ENCODE results near the gene TFEC. TPM values are rescaled to one million over a fixed set of nuclear protein-coding genes. Genes with fewer than 3 reads are reported as not detected.

Gene TFEC
- total and polyA plus RNA-seq, 2 of the 4 experiments (the other 2 are of a cell fraction) = under 0.01 to 0.02 TPM

DNA sequence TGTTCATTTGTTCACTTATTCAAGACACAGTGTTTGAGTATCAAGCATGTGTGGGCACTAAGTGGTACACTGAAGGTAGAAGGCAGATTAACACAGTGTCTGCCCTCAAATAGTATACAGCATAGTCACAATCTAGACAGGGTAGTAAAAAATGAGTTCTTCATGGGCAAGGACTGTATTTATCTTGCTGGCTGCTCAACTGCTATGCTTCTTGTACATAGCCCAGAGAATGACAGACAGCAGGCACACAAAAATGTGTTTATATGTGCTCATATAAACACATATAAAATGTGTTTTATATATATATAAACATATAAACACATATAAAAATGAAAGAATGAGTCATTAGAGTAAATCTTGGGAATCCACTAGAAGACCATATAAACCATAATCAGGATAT is 43.1 kb downstream of the TFEC start:
- intact Hi-C loops (cut with micrococcal nuclease) (no loop called here), dilution Hi-C loops (cut with HindIII; ENCODE audit: low sequenced_read_pairs, unreplicated experiment) (no loop called here), in situ Hi-C loops (cut with MboI; ENCODE audit: low sequenced_read_pairs) (no loop called here)
- Histone ChIP-seq H3K14ac (replicated peaks; ENCODE audit: low read depth, low read length) (no peak overlapping the region), H4K20me1 (ENCODE audit: insufficient read depth, low read length) (no peaks in the 10 kb centered on the region), H2BK120ac (ENCODE audit: low read depth, low read length) (no peak overlapping the region), H2AFZ (replicated peaks; ENCODE audit: low read length, poor library complexity) (no peak overlapping the region), H3K27me3 (ENCODE audit: control insufficient read depth, insufficient read depth, low read length) (no peaks in the 10 kb centered on the region), H4K5ac (ENCODE audit: low read depth, low read length) (no peak overlapping the region), H2AK5ac (ENCODE audit: low read depth, low read length) (no peak overlapping the region), H3K36me3 (ENCODE audit: control insufficient read depth, insufficient read depth, low read length) (no peaks in the 10 kb centered on the region), H3K23ac (ENCODE audit: low read depth, low read length) (no peak overlapping the region), H2BK20ac (ENCODE audit: low read depth, low read length) (no peak overlapping the region), H3K4ac (ENCODE audit: low read depth, low read length) (no peak overlapping the region), H3K18ac (ENCODE audit: low read depth, low read length) (no peak overlapping the region), H3K9me3 (ENCODE audit: control insufficient read depth, insufficient read depth, low read length) (no peaks in the 10 kb centered on the region), H2AK9ac (replicated peaks; ENCODE audit: low read depth, low read length, poor library complexity) (no peak overlapping the region), H3K4me2 (ENCODE audit: low read depth, low read length) (no peak overlapping the region), H3K9me1 (ENCODE audit: insufficient read depth, low read length) (no peaks in the 10 kb centered on the region; the same call in 1 of the 2 replicates), H3K9ac (ENCODE audit: low read depth, low read length) (no peak overlapping the region), H3K79me1 (ENCODE audit: low read depth in 1 of 2, low read length in 2 of 2) (no peaks in the 10 kb centered on the region), H3K4me1 (ENCODE audit: control insufficient read depth, insufficient read depth, low read length) (no peaks in the 10 kb centered on the region), H4K8ac (ENCODE audit: low read depth in 2 of 2, low read length in 2 of 2) (no peak overlapping the region), H4K91ac (ENCODE audit: insufficient read depth, low read depth, low read length) (no peak overlapping the region), H2BK15ac (ENCODE audit: low read depth, low read length) (no peak overlapping the region), H3K4me3 (ENCODE audit: insufficient read depth, low read depth, low read length) (no peak overlapping the region), H3K27ac (ENCODE audit: insufficient read depth, low read length) (no peak overlapping the region), H3K56ac (ENCODE audit: extremely low read depth, insufficient read depth, low read length) (no peak overlapping the region), H2BK5ac (ENCODE audit: low read depth, low read length, poor library complexity, severe bottlenecking) (no peak overlapping the region)
- ChIA-PET CTCF (no interaction called here), POLR2A (ENCODE audit: unreplicated experiment) (no interaction called here)
- ATAC-seq (ENCODE audit: low read depth) = no peak; the same call in 1 of the 2 replicates
- no TSS peak for BruUV-seq (replicated peaks)
- no peak for DNase-seq
- TF ChIP-seq BHLHE40 (IDR thresholded peaks at IDR 0.05; ENCODE audit: low read depth, low read length) (no peak), POLR2A (IDR thresholded peaks at IDR 0.05; ENCODE audit: low read depth, low read length) (no peak)
